OCI-LY7 (cell line): ENCODE data around the gene TMIE.

Experiments used
- EZH2phosphoT487 ChIP-seq: fragments of 200-600 bp; sonication (generic); IDR thresholded peaks from 2 replicates; pipeline ENCODE4 v1.6.1; 2018; ENCODE audit warnings: low read depth, borderline replicate concordance, mild to moderate bottlenecking, mixed run types, antibody characterized with exemption, low read length, moderate library complexity, mixed read lengths
- TF ChIP-seq, protein P1 (sequence below): fragments of 200-600 bp; sonication (generic); conservative IDR thresholded peaks from 2 replicates; pipeline ENCODE4 v1.5.1; 2014; ENCODE audit warnings: mild to moderate bottlenecking, antibody characterized with exemption, low read length, moderate library complexity, mixed read lengths

DNA sequence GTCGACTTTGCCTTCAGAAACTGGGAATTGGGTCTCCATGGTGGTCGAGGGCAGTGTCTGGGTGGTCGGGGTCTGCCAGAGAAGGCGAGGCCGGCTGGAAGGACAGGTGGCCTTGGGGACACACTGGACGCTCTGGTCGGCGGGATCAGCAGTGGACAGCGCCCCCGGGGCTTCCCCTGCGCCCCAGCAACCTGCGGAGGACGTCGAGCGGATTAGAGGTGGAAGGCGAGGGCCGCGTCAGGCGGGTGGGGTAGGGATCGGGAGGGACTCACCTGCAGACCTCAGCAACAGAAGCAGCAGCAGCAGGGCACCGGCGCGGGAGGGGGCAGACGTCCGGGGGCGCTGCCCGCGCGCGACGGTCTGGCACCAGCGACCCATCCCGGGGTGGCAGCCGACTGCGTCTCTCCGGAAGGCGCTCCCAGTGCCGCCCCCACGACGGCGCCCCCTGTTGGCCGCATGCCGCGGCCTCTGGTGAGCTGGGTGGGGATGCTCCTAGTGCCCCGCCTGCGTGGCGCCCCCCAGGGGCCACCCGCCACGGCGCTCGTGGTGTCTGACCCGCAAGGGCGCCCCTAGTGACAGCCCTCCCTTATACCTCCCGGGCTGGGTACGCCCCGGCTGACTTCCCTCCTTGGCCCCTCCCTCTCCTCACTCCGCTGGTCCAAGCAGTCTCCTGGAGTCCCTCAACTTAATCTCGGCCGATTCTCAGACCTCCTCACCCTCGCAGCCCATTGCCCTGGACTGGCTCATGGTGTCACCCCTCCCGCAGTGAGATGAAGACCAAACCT lies 16.4 kb downstream of the TMIE start, which contains the start of gene PRSS50:
- TF ChIP-seq, protein P1, sequence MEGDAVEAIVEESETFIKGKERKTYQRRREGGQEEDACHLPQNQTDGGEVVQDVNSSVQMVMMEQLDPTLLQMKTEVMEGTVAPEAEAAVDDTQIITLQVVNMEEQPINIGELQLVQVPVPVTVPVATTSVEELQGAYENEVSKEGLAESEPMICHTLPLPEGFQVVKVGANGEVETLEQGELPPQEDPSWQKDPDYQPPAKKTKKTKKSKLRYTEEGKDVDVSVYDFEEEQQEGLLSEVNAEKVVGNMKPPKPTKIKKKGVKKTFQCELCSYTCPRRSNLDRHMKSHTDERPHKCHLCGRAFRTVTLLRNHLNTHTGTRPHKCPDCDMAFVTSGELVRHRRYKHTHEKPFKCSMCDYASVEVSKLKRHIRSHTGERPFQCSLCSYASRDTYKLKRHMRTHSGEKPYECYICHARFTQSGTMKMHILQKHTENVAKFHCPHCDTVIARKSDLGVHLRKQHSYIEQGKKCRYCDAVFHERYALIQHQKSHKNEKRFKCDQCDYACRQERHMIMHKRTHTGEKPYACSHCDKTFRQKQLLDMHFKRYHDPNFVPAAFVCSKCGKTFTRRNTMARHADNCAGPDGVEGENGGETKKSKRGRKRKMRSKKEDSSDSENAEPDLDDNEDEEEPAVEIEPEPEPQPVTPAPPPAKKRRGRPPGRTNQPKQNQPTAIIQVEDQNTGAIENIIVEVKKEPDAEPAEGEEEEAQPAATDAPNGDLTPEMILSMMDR: peak; percentile 66
- no peak for TF ChIP-seq EZH2phosphoT487
